Activated naive CD4-positive, alpha-beta T cell treated with anti-CD3 and anti-CD28 coated beads for 36 hours (primary cell): Measurements from ENCODE around the gene CKS2. TPM values are rescaled to one million over a fixed set of nuclear protein-coding genes. Genes with fewer than 3 reads are reported as not detected.
A peak's percentile ranks its signal among the peaks of the same experiment; 100 is the strongest.
"Not testable (repeated sequence)": the region's sequence is repeated elsewhere in the genome, so short reads cannot be mapped to it uniquely, and the experiment has no call there.

Source experiments
- CTCF ChIA-PET: fragments of 350-600 bp; sonication (Branson Sonifier 250); formaldehyde crosslinking; loops from one replicate; lab custom pipeline; 2021; ENCODE audit warnings: antibody characterized with exemption; lab: Charles Lee
- DNase-seq: peaks from one replicate; pipeline ENCODE4 v3.0.0-alpha.2; 2020
- H3K27ac Mint-ChIP-seq: one replicate; pipeline ENCODE4 v1.8.0; 2021; ENCODE audit warnings: mild to moderate bottlenecking, mixed read lengths
- H3K27me3 Mint-ChIP-seq: one replicate; pipeline ENCODE4 v1.8.0; 2021; ENCODE audit warnings: low read depth, mixed read lengths
- H3K36me3 Mint-ChIP-seq: one replicate; pipeline ENCODE4 v1.8.0; 2021; ENCODE audit warnings: low read depth, mixed read lengths
- H3K4me1 Mint-ChIP-seq: one replicate; pipeline ENCODE4 v1.8.0; 2021; ENCODE audit warnings: low read depth, mixed read lengths
- H3K4me3 Mint-ChIP-seq: one replicate; pipeline ENCODE4 v1.8.0; 2021; ENCODE audit warnings: mild to moderate bottlenecking, moderate library complexity, mixed read lengths
- H3K9me3 Mint-ChIP-seq: one replicate; pipeline ENCODE4 v1.8.0; 2021; ENCODE audit warnings: mixed read lengths
- intact Hi-C: fragments of 100-400 bp; cut with micrococcal nuclease; formaldehyde crosslinking; loops from one replicate; pipeline ENCODE4 v1.15.1; 2023
- total RNA-seq, 2 experiments: library from RNA; stranded (reverse); gene quantifications; one replicate each; pipeline ENCODE4 v1.2.3, GENCODE V29; 2021

Gene CKS2
- 100 to 1,000 TPM; 278 to 292 TPM for total RNA-seq

DNA sequence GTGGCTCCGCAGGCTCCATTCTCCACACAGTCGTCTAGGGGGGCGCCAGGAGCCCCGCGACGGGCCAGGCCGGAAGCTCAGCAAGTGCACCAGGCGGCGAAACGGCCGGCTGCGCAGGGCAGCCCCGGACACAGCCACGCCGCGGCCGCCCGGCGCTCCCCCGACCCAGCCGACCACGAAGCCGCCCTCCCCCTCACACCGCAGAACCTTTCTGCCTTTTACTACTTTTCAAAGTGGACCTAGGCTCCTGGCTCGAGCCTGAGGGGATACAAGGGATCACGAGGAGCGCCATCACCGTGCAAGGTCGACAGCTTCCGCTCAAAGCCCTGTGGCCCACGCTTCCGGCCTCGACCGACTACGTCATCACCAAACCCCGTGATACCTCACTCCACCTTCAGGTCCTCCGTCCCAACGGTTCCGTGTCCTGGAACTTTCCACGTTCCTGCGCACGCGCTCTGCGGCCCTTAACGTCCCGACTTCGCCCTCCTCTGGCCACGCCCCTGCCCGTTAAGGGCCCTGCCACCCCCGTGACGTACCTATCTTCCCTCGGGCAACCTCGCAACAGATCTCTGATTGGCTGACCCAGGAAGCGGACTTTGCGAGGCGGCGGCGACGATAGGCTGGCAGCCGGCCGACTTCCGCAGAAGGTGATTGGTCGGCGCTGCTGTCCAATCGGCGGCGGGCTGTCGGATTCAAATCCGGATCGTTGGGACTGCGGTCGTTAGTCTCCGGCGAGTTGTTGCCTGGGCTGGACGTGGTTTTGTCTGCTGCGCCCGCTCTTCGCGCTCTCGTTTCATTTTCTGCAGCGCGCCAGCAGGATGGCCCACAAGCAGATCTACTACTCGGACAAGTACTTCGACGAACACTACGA lies at the start of gene CKS2:
TSS of gene CKS2 (plus strand) at position 721 of the 871 bp plus-strand sequence. CDS start at position 819, 98 bp downstream.
- no peaks in the 10 kb centered on the region for H3K27me3 Mint-ChIP-seq
- DNase-seq, result peak; percentile 100
- peak within 1 kb of the TSS; percentile 98 for H3K27ac Mint-ChIP-seq
- peak within 1 kb of the TSS; percentile 96 for H3K4me3 Mint-ChIP-seq
- no peaks in the 10 kb centered on the region for H3K9me3 Mint-ChIP-seq
- H3K36me3 Mint-ChIP-seq, result peaks cover 45% of the 10 kb centered on the region
- H3K4me1 Mint-ChIP-seq, result peaks cover 49% of the 10 kb centered on the region
- intact Hi-C loops, result loop anchor here (1.0 to 10.0 kb wide), 10 partner anchors 8 to 1338 kb away; partner anchors contain the start of genes CDK20, SECISBP2, SEMA4D and SPIN1
- CTCF ChIA-PET, result interaction anchor here (0.6 kb wide), 1 partner anchor 127 kb away, joined by 3 read pairs; no protein-coding TSS in a partner anchor

DNA sequence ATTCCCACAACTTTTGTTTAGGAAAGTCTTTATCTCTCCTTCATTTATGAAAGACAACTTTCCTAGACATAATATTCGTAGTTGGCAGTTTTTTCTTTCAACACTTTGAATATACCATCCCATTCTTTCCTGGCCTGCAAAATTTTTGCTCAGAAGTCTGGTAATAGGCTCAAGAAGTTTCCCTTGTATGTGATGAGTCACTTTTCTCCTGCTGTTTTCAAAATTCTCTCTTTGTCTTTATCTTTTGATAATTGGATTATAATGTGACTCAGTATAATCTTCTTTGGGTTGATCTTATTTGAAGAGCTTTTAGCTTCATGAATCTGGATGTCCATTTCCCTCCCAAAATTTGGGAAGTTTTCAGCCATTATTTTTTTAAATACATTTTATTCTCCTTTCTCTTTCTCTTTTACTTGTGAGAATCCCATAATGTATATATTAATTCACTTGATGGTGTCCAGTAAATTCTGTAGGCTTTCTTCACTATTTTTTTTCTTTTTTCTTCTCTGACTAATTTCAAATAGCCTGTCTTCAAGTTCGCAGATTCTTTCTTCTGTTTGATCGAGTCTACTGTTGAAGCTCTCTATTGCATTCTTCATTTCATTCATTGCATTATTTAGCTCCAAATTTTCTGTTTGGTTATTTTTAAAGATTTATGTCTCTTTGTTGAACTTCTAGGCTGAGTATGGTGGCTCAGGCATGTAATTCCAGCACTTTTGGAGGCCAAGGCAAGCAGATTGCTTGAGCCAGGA lies 37.3 kb upstream of the CKS2 start:
- CTCF ChIA-PET, result no interaction called here
- no peak overlapping the region for H3K4me3 Mint-ChIP-seq
- no peak for DNase-seq
- H3K27ac Mint-ChIP-seq, result no peak overlapping the region
- H3K27me3 Mint-ChIP-seq, result peaks cover 1% of the 10 kb centered on the region
- H3K4me1 Mint-ChIP-seq, result peaks cover 25% of the 10 kb centered on the region
- intact Hi-C loops, result no loop called here
- H3K36me3 Mint-ChIP-seq, result peaks cover 8% of the 10 kb centered on the region
- peaks cover 25% of the 10 kb centered on the region for H3K9me3 Mint-ChIP-seq

DNA sequence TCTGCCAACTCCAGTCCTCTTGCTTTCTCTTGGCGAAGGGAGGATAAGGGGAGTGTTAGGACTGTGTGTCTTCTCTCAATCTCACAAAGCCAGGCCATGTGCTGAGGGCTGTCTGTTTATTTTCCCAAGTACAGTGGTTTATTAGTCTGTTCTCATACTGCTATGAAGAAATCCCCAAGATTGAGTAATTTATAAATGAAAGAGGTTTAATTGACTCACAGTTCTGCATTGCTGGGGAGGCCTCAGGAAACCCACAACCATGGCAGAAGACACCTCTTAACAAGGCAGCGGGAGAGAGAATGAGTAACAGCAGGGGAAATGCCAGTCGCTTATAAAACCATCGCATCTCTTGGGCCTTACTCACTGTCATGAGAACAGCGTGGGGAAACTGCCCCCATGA lies 36.2 kb upstream of the CKS2 start:
- peaks cover 8% of the 10 kb centered on the region for H3K36me3 Mint-ChIP-seq
- peaks cover 1% of the 10 kb centered on the region for H3K27me3 Mint-ChIP-seq

DNA sequence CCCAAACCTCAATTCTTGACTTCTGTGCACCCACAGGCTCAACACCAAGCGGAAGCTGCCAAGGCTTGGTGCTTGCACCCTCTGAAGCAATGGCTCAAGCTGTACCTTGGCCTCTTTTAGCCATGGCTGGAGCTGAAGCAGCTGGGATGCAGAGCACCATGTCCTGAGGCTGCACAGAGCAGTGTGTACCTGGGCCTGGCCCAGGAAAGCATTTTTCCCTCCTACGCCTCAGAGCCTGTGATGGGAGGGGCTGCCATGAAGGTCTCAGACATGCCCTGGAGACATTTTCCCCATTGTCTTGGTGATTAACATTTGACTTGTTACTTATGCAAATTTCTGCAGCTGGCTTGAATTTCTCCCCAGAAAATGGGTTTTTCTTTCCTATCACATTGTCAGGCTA lies 35.0 kb upstream of the CKS2 start:
- not testable (repeated sequence) for H3K27ac Mint-ChIP-seq, DNase-seq, H3K27me3 Mint-ChIP-seq, H3K36me3 Mint-ChIP-seq, H3K4me3 Mint-ChIP-seq
- intact Hi-C loops, result loop anchor here (5.0 kb wide), 2 partner anchors 274 to 289 kb away; no protein-coding TSS in a partner anchor
- CTCF ChIA-PET, result interaction anchor here (0.5 kb wide), 1 partner anchor 68 kb away, joined by 3 read pairs; no protein-coding TSS in a partner anchor
- H3K9me3 Mint-ChIP-seq, result peaks cover 25% of the 10 kb centered on the region
- H3K4me1 Mint-ChIP-seq, result peaks cover 32% of the 10 kb centered on the region

More for the DNA sequence above, 36.2 kb upstream of the CKS2 start:
- intact Hi-C loops, result loop anchor here (1.0 to 5.0 kb wide), 5 partner anchors 35 to 288 kb away; no protein-coding TSS in a partner anchor
- CTCF ChIA-PET, result interaction anchor here (0.5 kb wide), 1 partner anchor 727 kb away, joined by 3 read pairs; no protein-coding TSS in a partner anchor
- peak; percentile 66 for DNase-seq
- H3K9me3 Mint-ChIP-seq, result peaks cover 25% of the 10 kb centered on the region
- H3K4me3 Mint-ChIP-seq, result no peak overlapping the region
- peaks cover 30% of the 10 kb centered on the region for H3K4me1 Mint-ChIP-seq
- H3K27ac Mint-ChIP-seq, result no peak overlapping the region

DNA sequence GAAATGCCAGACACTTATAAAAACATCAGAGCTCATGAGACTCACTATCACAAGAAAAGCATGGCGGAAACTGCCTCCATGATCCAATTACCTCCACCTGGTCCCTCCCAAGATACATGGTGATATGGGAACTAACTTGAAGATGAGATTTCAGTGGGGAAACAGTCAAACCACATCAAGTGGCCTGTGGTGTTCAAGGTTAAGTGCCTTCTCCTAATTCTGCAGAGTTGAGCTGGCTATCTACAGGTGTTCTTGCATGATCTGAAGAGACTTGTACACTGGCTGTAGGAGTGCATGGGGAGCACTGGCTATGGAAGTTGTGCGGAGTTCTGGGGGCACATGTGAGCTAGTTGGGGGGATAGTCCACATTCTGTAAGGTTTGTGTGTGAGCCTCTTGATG lies 34.0 kb upstream of the CKS2 start:
- CTCF ChIA-PET, result no interaction called here

DNA sequence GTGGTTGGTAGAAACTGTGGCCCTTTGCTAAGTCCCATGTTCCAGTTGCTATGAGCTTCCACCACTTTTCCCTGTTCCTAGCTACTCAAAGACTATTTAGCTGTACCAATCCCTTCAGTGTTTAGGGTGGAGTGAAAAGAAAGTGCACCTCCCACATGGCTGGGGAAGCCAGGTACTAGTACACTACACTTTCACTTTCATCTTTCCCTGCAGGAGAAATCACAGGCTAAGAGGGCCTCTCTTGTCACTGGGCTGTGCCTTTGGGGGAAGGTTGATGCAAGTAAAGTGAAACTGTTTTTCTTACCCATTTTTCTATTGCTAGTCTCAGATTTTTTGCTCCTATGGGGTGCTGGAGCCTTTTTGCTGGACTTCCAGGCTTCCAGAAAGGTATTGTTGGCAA lies 33.5 kb upstream of the CKS2 start:
- CTCF ChIA-PET, result no interaction called here
- Mint-ChIP-seq H3K9me3 (peaks cover 25% of the 10 kb centered on the region), H3K4me3 (no peak overlapping the region), H3K27me3 (peaks cover 1% of the 10 kb centered on the region), H3K4me1 (peaks cover 38% of the 10 kb centered on the region), H3K27ac (peak overlapping the region; percentile 41), H3K36me3 (peaks cover 8% of the 10 kb centered on the region)
- intact Hi-C loops, result loop anchor here (5.0 kb wide), 2 partner anchors 275 to 290 kb away; no protein-coding TSS in a partner anchor
- DNase-seq, result peak; percentile 20

More for the DNA sequence above, 34.0 kb upstream of the CKS2 start:
- no peak for DNase-seq
- Mint-ChIP-seq H3K4me1 (peaks cover 37% of the 10 kb centered on the region), H3K36me3 (peaks cover 8% of the 10 kb centered on the region), H3K9me3 (peaks cover 25% of the 10 kb centered on the region), H3K27ac (no peak overlapping the region), H3K27me3 (peaks cover 1% of the 10 kb centered on the region), H3K4me3 (no peak overlapping the region)
- intact Hi-C loops, result loop anchor here (5.0 kb wide), 2 partner anchors 275 to 290 kb away; no protein-coding TSS in a partner anchor

DNA sequence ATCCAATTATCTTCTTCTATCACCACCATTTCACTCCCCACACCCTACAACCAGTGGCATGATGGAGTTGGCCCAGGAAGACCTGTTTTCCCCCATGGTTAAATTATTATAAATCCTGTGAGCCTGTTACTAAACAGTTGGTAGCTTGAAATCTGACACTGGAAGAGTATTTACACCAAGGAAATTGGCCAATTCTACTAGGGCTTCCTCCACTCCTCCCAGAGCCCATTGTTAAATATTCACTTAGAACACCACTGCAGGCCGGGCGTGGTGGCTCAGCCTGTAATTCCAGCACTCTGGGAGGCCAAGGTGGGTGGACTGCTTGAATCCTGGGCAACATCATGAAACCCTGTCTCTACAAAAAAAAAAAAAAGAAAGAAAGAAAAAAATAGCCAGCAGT lies 32.4 kb upstream of the CKS2 start:
- H3K36me3 Mint-ChIP-seq, result peaks cover 6% of the 10 kb centered on the region
- H3K27ac Mint-ChIP-seq, result no peak overlapping the region
- DNase-seq, result no peak
- H3K4me1 Mint-ChIP-seq, result peaks cover 41% of the 10 kb centered on the region
- H3K9me3 Mint-ChIP-seq, result peaks cover 17% of the 10 kb centered on the region
- CTCF ChIA-PET, result interaction anchor here (0.7 to 2.0 kb wide), 14 partner anchors 11 to 618 kb away, joined by 3 to 7 read pairs (median 4); no protein-coding TSS in a partner anchor
- H3K4me3 Mint-ChIP-seq, result no peak overlapping the region
- H3K27me3 Mint-ChIP-seq, result peaks cover 1% of the 10 kb centered on the region
- intact Hi-C loops, result loop anchor here (2.0 to 5.0 kb wide), 3 partner anchors 276 to 686 kb away; no protein-coding TSS in a partner anchor

DNA sequence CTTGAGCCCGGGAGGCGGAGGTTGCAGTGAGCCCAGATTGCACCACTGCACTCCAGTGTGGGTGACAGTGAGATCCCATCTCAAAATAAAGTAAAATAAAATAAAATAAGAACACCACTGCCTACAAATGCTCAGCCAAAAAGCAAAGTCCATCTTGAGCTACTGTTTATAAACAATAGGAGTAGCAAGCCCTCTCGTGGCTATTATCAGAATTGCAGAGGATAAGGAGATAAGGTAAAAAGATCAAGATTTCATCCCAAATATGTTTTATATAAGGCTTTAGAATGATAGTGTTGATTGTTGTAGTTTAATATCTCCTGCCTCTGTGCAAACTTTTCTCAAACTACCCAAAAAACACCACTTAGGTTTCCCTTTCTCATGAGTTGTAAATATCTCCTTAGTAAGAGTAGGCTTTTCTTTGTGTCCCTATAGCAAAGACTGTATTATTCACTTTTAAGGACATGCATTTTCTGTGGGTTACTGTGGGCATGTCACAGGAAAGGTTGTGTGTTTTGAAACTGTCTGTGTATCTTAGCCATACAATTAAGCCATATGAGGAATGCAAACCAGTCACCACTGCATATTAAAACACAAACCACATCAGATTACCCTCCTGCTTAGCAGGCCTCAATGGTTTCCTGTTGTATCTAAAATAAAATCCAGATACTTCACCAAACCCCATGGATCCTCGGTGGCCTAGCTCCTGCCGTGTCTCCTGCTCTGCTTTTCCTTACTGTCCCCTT lies 31.8 kb upstream of the CKS2 start:
- Mint-ChIP-seq H3K27ac (no peak overlapping the region), H3K36me3 (peaks cover 3% of the 10 kb centered on the region), H3K9me3 (peaks cover 12% of the 10 kb centered on the region), H3K4me3 (no peak overlapping the region), H3K4me1 (peaks cover 41% of the 10 kb centered on the region), H3K27me3 (peaks cover 1% of the 10 kb centered on the region)
- intact Hi-C loops, result loop anchor here (2.0 to 5.0 kb wide), 3 partner anchors 277 to 686 kb away; no protein-coding TSS in a partner anchor
- peak; percentile 38 for DNase-seq
- CTCF ChIA-PET, result interaction anchor here (0.6 to 2.0 kb wide), 17 partner anchors 9 to 619 kb away, joined by 3 to 7 read pairs (median 4); no protein-coding TSS in a partner anchor

DNA sequence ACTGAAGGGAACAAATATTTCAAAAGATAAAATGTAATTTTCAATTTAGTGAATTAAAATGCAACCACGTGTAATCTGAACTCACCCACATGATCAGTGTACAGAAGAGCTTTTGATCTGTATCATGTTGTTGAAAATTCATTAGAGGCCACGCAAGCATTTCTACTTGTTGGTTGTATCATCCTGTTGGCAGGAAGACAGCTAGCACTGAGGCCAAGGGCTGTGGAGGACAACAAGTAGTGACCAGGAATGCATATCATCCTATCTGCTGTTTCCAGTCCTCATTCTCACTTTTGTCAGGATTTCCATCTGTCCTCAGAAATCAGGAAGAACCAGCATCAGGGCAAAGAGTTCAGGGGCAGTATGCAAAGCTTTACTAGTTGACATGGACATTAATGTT lies 29.9 kb upstream of the CKS2 start:
- no peak overlapping the region for H3K27ac Mint-ChIP-seq
- CTCF ChIA-PET, result no interaction called here
- intact Hi-C loops, result no loop called here
- H3K4me3 Mint-ChIP-seq, result no peak overlapping the region
- peaks cover 2% of the 10 kb centered on the region for H3K9me3 Mint-ChIP-seq
- H3K36me3 Mint-ChIP-seq, result no peaks in the 10 kb centered on the region
- H3K27me3 Mint-ChIP-seq, result no peaks in the 10 kb centered on the region
- peaks cover 32% of the 10 kb centered on the region for H3K4me1 Mint-ChIP-seq
- DNase-seq, result no peak

DNA sequence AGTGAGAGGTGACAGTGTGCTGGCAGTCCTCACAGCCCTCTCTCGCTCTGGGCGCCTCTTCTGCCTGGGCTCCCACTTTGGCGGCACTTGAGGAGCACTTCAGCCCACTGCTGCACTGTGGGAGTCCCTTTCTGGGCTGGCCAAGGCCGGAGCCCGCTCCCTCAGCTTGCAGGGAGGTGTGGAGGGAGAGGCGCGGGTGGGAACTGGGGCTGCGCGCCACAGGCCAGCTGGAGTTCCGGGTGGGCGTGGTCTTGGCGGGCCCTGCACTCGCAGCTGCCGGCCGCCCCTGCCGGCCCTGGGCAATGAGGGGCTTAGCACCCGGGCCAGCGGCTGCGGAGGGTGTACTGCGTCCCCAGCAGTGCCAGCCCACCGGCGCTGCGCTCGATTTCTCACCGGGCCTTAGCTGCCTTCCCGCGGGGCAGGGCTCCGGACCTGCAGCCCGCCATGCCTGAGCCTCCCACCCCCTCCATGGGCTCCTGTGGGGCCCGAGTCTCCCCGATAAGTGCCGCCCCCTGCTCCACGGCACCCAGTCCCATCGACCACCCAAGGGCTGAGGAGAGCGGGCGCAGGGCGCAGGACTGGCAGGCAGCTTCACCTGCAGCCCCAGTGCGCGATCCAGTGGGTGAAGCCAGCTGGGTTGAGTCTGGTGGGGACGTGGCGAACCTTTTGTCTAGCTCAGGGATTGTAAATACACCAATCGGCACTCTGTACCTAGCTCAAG lies 28.6 kb upstream of the CKS2 start:
- H3K36me3 Mint-ChIP-seq, H3K27me3 Mint-ChIP-seq, DNase-seq, CTCF ChIA-PET, H3K9me3 Mint-ChIP-seq, H3K27ac Mint-ChIP-seq, intact Hi-C loops: not testable (repeated sequence)
- H3K4me1 Mint-ChIP-seq, result peaks cover 21% of the 10 kb centered on the region
- peak overlapping the region; percentile 42 for H3K4me3 Mint-ChIP-seq

DNA sequence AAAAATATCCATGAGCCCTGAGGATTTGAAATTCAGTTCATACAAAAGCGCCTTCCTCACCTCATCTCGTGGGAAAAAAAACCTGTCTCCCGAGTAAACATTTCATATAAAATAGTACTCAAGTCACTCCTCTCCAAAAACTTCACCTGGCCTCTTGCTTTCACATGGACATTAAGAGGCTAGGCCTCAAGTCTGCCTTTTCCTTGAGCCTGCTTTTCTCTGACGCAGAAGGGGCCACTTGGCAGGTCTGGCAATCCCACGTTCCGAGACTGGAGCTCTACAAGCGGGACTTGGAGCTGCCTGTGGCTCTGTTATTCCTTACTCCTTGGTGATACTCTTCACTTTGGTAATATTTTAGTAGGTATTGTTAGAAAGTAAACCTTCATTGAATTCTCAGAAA lies 26.9 kb upstream of the CKS2 start:
- Mint-ChIP-seq H3K4me3 (no peak overlapping the region), H3K9me3 (no peaks in the 10 kb centered on the region), H3K4me1 (peaks cover 16% of the 10 kb centered on the region), H3K27me3 (no peaks in the 10 kb centered on the region), H3K27ac (no peak overlapping the region), H3K36me3 (no peaks in the 10 kb centered on the region)
- DNase-seq, result no peak
- CTCF ChIA-PET, result no interaction called here
- intact Hi-C loops, result no loop called here
